NCI-H69 (cell line): Measurements from ENCODE around the gene BGN.

Source experiments
- DNase-seq: peaks from one replicate; lab custom pipeline; 2025; lab: John Stamatoyannopoulos, UW

The BGN gene

DNA sequence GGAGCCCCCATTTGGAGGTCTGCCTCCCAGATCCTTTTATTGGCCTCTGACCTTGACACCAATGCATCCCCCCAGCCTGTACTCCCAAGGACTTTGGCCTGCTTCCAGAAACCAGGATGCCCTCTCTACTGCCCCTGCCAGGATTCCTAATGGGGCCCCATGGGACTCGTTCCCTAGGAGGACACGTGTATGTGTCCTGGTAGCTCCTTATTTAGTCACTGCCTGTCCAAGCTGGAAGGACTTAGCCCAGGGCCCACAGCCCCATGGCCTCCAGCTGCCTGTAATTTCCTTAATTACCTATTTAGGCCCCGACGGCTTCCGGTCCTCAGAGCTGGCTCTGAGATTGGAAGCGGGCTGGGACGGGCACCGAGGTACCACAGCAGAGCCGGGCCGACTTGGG, 32.0 kb downstream of the BGN start:
- DNase-seq = peak; percentile 92

DNA sequence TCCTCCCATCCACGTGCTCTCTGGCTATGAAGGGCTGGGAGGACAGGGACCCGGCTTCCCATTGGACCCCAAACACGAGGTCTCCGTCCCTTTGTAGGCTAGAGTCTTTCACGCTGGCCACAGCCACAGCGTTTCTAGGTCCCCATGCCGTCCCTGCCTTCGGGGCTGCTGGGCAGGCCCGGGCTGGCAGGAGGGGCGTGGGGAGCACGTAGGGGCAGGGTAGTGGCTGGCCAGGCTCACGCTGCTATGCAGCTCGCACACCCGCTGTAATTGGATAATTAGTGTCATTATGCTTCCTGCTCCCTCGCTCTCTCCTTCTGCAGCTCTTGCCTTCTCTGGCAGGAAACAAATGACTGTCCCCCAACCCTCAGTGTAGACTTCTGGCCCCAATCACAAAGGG, 32.4 kb downstream of the BGN start:
- peak; percentile 92 for DNase-seq

DNA sequence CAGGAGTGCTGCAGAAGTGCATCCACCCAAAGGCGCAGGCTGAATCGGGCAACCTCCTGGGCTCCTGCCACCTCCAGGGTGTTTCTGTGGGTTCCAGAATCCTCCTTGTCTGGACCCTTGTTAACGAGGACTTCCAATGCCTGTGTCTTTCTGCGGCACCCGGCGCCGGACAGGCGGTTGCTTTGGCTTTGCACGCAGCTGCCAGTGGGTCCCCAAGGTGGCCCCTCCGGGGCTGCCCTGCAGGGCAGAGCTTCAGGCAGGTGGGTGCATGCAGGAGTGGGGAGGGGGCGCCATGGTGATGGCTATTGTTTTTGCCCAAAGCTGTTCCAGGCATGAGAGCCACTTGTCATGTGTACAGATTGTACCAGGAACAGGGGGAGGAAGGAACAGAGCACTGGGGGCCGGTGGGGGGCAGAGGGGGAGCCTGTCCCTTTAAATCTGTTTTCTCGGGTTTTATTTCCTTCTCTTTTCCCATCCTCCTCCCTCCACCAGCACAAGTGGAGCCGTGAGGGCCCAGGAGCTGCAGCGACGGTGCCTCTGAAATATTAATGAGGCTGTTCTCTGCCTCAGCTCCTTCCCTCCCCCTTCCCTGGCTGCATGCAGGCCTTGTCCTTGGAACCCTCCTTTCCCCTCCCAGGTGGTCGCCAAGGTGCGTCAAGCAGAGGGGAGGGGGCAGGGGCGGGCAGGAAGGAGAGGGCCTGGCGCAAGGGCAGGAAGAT, 35.8 kb downstream of the BGN start:
- peak; percentile 23 for DNase-seq

DNA sequence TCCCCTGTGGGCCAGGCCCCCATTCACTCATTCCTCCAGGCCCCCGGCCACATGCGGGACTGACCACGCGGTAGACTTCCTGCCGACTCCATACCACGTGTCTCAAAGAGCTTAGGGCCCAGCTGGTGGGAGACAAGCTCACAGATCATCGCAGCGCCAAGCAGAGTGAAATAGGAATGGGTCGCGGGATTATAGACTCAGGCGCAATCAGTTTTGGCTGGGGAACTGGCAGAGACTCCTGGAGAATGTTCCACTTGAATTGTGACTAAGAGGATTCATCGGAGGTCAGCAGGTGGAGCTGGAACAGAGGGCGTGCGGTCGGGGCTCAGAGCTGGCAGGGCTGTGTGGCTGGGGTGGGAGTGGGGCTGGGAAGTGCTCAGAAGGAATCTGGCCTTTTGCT, 38.3 kb downstream of the BGN start:
- DNase-seq = peak; percentile 9

DNA sequence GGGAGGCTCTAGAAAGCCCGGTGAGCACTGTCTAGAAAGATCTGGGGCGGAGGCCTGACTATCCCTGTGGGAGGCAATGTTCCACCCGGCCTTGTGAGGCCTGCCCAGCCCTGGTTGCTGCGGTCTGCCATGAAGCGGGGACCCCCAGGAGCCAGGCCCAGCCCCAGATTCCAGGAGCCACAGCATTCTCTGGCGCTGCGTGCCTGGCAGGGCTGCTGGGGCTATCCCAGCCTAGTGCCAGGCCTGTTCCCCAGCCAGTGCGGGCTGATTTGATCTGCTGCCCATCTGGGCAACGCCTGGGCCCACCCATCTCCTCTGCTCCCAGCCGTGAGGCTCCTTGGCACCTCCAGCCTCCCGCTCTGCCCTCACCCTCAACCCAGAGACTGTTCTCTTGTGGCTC, 42.3 kb downstream of the BGN start:
- DNase-seq = no peak

DNA sequence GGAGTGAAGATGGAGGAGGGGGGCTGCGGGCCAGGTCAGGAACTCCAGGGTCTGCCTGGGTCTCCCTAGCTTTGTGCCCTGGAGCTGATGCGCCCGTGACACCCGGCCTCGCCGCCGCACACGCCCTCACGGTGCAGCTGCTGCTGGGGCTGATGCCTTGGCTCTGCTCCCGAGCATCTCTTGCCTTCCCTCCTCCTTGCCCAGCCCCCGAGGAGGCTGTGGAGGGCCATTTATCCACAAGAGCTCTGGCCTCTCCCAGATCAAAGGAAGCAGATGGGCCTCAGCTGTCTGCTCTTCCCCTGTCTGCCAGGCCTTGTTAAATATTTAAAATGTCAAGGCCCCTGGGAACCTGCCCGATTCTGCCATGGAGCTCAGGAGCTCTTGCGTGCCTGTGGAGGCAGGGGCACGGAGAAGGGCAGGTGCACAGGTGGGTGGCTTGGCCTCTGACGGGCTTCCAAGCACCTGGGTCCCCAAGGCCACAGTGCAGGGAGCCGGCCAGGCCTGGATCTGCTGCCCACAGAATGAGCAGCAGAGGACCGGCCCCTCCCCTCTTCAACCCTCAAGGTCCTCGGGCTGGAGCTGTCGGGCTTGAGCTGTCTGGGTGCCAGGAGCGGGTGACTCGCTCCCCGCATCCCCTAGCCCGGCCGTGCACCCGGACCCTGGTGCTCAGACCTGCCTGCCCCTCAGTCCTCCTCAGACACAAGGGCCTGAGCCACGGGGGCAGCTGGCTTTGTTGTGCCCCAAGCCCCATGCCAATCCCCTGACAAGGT, 42.9 kb downstream of the BGN start:
- peak; percentile 63 for DNase-seq

DNA sequence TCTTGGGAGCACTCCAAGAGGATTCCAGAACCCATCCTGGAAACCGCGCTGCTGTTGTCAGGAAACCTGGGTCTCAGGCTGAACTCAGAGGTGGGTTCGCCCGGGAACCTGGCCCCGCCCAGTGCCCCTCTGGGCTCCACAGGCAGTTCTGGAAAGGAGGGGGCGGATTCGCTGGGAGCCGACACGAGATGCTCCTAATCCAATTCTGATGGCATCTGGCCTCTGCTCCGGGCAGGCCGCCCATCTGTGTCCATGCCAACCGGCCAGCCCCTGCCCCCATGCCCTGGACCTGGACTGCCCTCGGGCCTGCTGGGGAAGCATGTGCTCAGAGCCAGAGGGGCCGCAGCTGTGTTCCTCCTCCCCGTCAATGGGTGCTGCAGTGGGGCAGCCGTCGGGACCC, 43.6 kb downstream of the BGN start:
- DNase-seq = no peak

DNA sequence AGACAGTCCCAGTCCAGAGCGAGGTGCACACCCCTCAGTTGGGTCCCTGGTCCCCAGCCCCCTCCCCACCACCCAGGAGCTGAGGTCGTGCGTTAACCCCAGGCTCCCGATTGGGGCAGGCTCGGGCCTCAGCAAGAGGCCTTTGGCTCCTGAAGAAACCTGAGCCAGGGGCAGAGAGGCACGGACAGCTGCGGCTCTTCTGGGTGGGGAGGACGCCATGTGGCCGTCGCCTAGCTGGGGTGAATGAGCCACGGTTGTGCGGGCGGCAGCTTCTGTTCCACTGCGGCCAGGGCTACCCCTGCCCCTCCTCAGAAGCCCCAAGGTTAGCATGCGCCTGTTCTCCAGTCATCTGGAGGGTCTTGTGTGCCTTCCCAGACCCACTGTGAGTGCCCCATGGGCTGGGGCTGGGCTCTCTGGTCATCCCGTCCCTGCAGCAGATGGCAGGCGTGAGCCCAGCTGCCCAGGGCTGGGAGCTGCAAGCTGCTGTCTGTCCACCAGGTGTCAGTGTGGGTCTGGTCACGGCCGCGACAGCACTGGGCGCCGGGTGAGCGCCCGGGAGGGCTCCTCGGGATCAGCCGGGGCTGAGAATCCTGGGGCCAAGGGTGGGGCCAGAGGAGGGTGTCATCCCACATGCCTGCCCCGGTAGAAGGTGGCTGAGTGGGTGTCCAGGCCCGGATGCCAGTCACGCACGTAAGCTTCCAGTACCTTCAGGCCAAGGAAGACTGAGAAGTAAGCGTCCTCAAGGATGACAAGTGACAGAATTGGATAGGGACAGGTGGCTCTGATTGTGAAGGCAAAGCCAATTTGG, 44.6 kb downstream of the BGN start:
- DNase-seq = peak; percentile 37

DNA sequence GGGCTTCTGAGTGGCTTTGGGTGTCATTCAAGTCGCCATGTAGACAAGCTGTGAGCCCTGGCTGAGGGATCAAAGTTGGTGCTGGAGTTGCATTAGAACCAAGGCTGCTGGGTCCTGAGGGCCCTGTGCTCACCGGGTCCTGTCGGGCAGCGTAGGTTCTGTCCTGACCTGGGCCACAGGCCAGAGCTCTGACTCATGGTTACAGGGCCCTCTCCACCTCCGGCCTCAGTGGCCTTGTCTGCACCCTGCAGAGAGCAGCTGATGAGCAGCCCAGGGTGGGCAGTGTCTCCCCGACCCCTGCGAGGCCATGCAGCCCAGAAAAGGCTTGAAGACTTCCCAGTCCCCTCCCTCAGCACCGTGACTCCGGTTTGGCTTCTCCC, 45.2 kb downstream of the BGN start:
- DNase-seq = no peak

DNA sequence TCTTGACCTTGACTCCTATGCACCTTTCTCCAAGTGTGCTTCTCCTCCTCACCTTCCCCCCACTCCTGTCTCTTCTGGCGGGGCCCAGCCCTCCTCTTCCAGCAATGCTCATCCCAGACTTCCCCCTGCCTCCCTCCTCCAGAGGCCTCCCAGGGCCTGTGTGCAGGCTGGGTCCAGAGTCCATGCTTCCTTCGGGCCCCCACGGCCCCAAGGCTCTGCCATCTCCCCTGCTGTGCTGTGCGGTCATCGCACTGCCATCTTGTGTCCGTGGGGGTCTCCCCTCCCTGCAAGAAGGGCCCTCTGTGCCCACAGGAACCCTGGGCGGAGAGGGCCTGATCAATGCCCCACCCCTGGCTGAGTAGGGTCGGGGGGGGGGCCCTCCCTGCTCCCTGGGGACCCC, 49.9 kb downstream of the BGN start:
- DNase-seq = no peak

DNA sequence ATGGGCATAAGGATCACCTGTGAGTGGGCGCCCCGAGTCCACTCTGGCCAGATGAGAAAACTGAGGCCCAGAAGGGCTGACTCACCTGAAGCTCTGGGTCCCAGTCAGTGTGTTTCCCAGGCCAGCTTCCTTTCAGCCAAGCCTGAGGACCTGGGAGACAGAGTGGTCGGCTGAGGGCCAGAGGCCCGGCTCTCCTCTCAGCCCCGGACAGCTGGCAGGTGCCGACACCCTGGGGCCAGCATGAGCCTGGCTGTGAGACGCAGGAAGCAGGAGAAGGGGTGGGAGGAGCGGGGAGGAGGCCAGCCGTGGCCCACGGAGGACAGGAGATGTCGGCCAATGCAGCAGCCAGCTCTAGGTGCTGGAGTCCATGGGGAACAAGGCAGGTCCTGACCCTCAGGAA, 51.6 kb downstream of the BGN start:
- DNase-seq = no peak

DNA sequence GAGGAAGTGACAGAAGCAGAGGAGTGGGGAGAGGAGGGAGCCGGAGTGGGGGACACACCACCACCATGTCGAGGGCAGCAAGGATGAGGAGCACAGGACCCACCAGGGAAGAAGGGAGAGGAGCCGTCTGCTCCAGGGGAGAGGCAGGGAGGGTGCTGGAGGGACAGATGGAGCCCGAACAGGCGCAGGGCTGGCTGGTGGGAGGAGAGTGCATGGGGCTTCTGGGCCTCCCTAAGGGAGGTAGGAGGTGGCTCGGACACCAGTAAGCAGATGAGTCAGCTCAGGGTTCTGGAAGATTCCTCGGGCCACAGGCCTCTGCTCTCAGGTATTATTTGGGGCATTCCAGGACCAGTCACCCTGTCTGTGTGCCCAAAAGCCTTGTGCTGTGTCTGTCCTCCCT, 52.4 kb downstream of the BGN start:
- no peak for DNase-seq

DNA sequence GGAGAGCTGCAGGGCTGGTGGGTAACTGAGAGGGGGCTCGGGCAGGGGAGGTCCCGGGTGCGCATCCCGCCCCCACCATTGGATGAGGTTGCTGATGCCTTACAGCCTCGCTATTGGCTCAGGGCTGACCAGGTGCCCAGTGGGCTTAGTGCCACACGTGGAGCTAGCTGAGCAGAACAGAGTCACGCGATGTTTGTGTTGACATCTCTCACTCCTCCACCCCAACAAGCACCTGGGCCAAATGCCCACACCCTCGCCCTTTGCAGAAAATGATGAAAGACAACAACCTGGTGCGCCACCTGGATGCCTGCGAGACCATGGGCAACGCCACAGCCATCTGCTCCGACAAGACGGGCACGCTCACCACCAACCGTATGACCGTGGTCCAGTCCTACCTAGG, 54.5 kb downstream of the BGN start:
- no peak for DNase-seq

DNA sequence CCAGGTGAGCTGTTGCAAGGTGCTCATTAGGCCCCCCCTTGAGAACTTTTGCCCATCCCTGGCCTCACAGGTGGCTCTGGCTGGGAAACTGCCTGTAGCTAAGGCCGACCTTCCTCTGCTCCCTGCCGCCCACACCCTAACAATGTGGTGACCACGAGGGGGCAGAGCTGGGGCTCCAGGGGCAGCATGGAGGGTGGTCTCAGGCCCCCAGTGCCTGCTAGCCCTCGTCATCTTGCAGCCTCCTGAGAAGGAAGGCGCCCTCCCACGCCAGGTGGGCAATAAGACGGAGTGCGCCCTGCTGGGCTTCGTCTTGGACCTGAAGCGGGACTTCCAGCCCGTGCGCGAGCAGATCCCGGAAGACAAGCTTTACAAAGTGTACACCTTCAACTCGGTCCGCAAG, 55.0 kb downstream of the BGN start:
- no peak for DNase-seq

DNA sequence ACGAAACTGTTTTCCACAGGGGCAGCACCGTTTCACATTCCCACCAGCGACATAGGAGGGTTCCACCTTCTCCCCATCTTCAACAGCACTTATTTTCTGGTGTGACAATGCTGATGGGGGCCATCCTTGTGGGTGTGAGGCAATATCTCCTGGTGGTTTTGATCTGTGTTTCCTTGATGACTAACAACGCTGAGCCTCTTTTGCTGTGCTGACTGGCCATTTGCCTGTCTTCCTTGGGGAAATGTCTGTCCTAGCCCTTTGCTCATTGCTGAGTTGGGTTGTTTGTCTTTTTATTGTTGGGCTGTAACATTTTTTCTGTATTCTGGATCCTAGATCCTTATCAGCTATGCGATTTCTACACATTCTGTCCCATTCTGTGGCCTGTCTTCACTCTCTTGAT, 56.4 kb downstream of the BGN start:
- DNase-seq = no peak

DNA sequence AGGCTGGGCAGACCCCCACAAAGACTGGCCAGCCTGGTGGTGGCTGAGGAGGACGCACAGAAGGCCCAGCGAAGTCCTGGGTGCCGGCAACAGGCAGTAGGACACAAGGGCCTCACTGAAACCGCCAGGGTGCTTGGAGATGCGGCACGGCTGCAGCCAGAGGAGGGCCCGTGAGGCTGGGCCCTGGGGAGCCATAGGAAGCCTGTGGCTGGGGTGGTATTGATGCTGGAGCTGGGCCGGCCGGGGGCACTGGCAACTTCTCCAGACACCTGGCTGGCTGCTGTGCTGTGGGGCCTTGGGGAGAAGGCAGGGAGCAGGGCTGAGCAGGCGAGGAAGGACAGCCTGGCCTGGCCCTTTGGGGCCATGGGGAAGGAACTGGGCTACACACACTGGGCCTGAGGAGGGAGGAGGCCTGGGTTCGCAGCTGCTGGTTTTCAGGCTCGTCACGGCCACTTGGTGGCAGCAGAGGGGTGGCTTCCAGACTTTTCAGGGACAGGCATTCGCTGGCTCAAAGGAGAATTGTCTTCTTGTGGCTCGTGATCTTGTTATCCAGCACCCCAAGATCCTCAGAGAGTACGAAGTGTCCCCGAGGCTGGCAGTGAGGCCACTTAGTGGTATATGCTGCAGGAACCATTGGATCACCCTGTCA, 59.9 kb downstream of the BGN start:
- peak; percentile 28 for DNase-seq

DNA sequence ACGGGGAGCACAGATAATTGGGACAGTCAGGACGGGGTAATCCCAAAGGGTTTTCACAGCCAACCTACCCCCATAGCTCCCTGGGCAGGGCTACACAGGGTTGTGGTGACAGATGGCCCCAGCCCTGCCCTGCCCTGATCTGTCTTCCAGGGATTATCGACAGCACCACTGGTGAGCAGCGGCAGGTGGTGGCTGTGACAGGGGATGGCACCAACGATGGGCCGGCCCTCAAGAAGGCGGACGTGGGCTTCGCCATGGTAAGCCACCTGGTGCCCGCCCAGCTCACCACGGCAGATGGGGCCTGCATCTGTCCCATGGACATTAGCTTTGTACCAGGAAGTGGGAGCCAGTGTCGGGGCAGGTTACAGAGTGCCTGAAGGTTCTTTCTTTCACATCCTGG, 62.0 kb downstream of the BGN start:
- no peak for DNase-seq

DNA sequence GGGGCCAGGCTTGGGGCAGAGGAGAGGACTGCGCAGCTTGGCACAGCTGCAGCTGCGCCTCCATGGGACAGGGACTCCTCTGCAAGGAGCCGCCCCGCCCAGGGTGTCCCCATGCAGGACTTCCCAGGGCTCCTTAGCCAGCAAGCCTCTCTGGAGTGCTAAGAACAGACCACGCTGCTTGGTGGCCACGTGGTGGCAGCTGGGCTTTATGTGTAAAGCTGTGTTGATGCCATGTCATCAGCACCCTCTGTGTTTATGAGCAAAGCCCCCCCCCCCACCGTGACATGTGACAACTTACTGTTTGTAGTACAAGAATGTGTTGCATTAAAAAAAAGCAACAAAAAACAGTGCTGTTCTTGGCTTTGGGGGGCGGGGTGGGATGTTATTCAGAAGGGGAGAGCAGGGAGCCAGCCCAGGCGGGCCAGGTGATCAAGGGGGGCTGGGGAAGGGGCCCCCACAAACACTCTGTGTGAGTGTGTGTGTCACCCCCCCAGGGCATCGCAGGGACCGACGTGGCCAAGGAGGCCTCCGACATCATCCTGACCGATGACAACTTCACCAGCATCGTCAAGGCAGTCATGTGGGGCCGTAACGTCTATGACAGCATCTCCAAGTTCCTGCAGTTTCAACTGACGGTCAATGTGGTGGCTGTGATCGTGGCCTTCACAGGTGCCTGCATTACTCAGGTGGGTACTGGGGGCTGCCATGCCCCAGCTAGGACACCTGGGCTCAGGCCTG, 63.0 kb downstream of the BGN start:
- no peak for DNase-seq
